ENCODE measurements around the gene GIT2.
"Not testable (repeated sequence)": the region's sequence is repeated elsewhere in the genome, so short reads cannot be mapped to it uniquely, and the experiment has no call there.

GIT2 gene

DNA sequence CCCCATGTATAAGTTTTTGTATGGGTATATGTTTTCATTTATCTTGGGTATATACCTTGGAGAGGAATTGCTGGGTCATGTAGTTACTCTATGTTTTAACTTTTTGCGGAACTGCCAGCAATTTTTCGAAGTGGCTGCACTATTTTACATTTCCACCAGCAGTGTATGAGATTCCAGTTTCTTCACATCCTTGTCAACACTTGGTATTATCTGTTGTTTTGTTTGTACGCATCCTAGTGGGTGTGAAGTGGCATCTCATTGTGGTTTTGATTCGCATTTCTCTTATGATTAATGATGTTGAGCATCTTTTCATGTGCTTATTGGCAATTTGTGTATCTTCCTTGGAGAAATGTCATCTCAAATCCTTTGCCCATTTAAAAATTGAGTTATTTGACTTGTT, 9.9 kb upstream of the GIT2 start:
- in situ Hi-C loops (cut with HindIII; ENCODE audit: low sequenced_read_pairs): no loop called here

DNA sequence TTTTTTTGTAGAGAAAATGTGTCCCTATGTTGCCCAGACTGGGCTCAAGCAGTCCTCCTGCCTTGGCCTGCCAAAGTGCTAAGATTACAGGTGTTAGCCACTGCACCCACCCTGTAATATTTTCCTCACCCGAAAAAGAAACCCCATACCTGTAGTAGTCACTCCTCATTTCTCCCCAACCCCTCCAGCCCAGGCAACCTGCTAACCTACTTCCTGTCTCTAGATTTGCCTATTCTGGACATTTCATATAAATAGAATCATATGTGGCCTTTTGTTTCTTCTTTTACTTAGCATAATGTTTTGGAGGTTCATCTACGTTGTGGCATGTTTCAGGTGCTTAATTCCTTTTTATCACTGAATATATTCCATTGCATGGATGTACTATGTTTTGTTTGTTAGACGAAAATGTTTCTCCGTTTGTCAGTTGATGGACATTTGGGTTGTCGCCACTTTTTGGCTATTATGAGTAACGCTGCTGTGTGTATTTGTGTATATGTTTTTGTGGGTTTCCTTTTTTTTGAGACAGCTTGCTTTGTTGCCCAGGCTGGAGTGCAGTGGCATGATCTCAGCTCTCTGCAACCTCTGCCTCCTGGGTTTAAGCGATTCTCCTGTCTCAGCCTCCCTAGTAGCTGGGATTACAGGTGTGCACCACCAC, 9.3 kb upstream of the GIT2 start:
- in situ Hi-C loops (cut with HindIII; ENCODE audit: low sequenced_read_pairs): no loop called here

DNA sequence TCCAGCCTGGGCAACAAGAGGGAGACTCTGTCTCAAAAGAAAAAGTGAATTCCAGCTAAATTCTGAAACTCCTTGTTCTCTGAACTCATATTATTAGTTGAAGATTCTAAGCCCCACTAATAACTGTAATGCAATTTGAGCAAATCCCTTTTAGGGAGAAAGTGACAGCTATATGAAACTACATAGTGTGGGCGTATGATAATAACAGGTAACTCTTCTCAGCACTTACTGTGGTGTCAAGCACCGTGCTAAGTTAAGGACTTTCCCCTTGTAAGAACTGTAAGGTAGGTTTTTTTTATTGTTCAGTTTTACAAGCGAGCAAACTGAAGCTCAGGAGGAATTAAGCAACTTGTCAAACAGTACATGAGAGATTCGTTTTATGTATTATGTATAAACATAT, 8.4 kb upstream of the GIT2 start:
- in situ Hi-C loops (cut with HindIII; ENCODE audit: low sequenced_read_pairs): no loop called here

DNA sequence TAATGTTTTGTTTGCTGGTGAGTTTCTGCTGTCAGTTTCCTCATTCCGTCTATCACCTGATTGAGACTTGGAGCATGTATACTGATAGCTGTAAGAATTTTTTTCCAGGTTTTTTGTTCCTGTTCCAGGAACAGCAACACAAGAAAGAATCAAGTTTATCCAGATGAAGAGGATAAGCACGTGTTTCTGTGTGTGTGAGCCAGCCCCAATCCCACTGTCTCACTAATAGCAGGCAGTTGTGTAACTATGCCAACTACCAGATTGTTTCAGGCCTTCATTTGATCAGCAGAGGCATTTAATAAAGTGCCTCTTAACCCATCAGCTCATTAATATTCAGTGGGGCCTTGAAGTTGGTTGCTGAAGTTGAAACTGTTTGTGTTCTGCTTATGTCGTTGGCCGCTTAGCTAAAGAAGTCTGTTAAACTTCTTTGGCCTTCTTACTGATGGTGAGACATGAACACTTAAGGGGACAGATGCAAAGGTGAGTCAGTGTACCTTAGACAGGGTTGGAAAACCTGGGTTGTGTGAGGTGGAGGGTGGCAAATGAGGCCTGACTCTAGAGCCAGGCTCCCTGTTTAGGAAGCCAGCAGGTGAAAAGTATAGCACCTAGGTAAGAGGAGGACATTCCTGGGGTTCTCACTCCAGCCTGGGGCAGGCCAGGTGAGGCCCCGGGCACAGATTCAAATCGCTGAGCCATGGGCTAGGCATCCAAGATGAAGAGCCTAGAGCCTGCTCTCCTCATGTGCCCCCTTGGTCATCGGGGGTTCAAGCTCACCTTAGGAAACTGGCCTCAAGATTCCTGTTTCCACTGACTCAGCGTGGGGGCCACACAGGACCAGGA, 6.7 kb upstream of the GIT2 start:
- in situ Hi-C loops (cut with HindIII; ENCODE audit: low sequenced_read_pairs): no loop called here

DNA sequence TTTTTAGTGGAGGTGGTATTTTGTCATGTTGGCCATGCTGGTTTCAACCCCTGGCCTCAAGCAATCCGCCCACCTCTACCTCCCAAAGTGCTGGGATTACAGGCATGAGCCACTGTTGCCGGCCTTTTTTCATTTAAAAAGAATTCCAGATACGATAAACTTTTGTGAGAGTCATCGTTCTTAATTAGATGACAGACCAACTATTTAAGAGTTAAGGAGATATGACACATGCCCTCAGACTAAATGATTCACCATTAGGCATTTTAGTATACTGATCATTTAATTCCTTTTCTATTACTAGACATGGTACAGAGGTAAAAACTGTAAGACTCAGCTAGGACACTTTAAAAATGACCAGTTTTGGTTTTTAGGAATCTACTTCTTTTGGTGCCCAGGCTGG, 5.4 kb upstream of the GIT2 start:
- in situ Hi-C loops (cut with HindIII; ENCODE audit: low sequenced_read_pairs): no loop called here

DNA sequence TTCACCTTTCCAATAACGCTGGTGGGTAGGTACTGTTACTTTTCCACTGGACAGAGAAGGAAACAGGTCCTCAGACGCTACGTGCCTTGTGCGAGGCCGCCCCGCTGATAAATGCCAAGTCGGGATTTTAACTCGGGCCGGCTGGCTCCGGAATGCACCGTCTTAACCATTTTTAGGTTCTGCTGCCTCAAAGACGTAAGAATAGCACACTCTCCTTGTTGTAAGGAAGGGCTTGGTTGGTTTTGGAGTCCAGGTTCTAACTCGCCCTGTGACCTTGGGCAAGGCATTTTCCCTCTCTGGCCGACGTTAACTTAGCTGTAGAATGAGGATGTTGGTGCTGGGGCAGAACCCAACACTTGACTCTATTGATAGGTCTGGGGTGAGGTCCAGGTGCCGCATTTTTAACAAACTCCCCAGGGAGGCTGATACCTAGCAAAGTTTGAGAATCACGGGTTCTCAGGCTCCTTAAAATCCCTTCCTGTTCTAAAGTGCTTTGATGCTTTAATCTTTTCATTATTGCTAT, 3.9 kb upstream of the GIT2 start:
- in situ Hi-C loops (cut with HindIII; ENCODE audit: low sequenced_read_pairs): loop anchor here (5.0 kb wide), 1 partner anchor 38 kb away; no protein-coding TSS in a partner anchor

DNA sequence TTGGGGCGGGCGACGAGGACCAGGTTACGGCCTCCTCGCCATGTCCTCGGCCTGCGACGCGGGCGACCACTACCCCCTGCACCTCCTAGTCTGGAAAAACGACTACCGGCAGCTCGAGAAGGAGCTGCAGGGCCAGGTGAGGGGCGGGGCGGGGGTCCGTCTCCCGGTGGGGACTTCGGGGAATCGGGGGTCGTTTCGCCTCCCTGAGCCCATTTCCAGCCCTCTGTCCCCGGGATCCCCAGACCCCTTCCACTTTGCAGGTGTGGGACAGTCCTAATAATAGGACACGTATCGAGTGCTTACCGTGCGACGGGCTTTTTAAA, 3.4 kb upstream of the GIT2 start:
- in situ Hi-C loops (cut with HindIII; ENCODE audit: low sequenced_read_pairs): loop anchor here (5.0 kb wide), 1 partner anchor 37 kb away; no protein-coding TSS in a partner anchor

DNA sequence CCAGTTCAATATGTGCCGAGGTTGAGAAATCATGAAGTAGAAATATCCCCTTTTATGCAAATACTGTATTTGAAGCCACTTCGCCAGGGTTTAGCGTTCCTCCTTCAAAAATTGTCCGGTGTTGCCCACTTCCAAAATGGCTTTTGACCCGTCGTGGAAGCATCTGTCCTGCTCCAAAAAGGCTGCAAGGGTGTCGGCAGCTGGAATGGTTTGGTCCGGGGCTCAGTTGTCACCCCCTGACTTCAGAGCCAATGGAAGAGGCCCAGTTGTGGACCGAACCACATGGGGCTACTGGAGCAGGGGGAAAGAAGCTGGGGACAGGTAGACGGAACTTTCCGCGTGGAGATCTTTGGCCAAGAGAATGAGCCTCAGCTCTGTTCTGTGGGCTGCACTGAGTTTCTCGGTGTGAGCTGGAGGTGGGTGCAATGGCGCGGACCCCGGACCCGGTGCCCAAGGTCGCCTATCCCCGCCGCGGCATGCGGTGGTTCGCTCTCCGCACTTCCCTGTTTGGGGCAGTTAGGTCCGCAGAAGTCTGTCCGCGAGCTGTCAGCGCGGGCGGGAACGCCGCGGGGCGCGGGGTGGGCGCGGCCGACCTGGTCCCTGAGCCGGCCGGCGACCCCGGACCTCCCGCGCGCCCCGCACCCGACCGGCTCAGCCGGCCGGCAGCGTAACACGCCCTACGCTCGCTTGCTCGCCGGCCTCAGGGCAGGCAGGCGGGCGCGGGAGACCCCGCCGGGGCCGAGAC, 2.9 kb upstream of the GIT2 start, which contains the start of gene ANKRD13A:
ANKRD13A (plus strand) TSS at position 527 of the 745 bp plus-strand sequence. CDS start 259 bp downstream, outside the sequence.
- in situ Hi-C loops (cut with HindIII; ENCODE audit: low sequenced_read_pairs): loop anchor here (5.0 kb wide), 1 partner anchor 37 kb away; no protein-coding TSS in a partner anchor

DNA sequence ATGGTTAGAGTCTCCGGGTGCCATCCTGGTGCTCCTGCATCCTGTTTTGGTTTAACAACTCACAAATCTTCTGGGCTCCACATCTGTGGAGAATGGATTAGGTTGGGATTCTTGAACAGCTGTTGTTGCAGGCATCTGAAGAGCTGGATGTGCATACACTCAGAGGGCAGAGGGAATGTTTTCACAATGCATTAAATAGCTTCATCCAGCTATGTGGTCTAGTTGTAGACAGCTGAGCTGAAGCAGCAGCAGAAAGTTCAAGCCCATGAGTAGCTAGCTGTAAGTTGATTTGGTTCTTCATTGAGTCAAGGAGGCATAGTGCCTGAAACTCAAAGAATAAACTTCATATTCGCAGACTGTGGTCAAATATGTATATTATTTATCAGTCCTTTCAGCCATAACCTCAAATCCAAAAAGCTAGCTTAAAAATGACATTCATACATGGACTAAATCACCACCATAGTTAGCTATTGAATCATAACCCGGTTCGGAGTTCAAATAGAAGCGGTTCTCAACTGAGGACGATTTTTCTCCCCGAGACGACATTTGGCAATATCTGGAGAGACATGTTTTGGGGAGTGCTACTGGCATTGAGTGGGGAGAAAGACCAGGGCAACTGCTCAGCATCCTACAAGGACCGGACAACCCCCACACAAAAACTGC, 2.2 kb upstream of the GIT2 start:
- in situ Hi-C loops (cut with HindIII; ENCODE audit: low sequenced_read_pairs): loop anchor here (5.0 kb wide), 1 partner anchor 36 kb away; no protein-coding TSS in a partner anchor

DNA sequence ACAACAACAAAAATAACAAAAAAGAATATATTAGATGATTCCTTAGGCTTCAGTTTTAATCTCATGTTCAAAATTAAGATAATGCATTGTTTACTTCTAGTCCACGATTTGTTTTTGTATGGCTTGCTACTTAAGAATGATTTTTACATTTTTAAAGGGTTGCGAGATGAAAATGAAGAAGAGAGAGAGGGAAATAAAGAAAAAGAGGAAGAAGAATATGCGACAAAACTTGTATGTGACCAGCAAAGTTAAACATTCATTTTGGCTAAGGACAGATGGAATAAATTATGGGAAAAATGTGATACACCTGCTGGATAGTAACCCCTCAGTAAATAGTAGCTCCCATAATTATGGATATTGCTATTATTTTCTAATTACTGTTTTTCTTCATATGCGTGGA, 1.2 kb upstream of the GIT2 start:
- in situ Hi-C loops (cut with HindIII; ENCODE audit: low sequenced_read_pairs): loop anchor here (5.0 kb wide), 1 partner anchor 35 kb away; no protein-coding TSS in a partner anchor

DNA sequence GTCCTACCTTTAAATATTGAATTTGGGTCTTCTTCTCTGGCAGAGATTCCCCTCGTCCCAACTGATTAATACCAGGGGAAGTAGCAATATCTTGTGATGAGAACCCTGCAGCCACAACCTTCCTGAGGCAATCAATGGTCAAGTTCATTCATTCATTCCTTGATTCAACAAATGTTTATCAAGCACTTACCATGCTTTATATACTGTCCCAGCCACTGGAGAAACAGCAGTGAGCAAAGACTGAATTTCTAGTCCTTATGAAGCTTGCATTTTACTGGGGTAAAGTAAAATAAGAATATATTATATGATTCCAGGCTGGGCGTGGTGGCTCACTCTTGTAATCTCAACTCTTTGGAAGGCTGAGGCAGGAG, 300 bp upstream of the GIT2 start:
- in situ Hi-C loops (cut with HindIII; ENCODE audit: low sequenced_read_pairs): loop anchor here (5.0 kb wide), 1 partner anchor 34 kb away; no protein-coding TSS in a partner anchor

DNA sequence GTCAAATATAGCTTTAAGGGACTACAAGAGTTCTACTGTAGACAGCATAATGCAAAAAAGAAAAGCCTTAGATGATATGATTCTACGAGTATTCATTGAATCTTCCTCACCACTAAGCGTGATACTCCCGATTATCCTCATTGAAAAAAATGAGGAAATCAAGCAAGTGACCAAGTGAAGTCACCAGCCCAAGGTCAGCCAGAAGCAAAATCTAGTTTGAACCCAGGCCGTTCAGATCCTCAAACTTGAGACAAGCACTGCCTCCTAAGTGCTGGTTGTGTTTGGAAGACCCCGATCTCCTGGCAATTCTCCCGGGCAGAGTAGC, 845 bp downstream of the GIT2 start:
- in situ Hi-C loops (cut with HindIII; ENCODE audit: low sequenced_read_pairs): loop anchor here (5.0 kb wide), 1 partner anchor 33 kb away; no protein-coding TSS in a partner anchor

DNA sequence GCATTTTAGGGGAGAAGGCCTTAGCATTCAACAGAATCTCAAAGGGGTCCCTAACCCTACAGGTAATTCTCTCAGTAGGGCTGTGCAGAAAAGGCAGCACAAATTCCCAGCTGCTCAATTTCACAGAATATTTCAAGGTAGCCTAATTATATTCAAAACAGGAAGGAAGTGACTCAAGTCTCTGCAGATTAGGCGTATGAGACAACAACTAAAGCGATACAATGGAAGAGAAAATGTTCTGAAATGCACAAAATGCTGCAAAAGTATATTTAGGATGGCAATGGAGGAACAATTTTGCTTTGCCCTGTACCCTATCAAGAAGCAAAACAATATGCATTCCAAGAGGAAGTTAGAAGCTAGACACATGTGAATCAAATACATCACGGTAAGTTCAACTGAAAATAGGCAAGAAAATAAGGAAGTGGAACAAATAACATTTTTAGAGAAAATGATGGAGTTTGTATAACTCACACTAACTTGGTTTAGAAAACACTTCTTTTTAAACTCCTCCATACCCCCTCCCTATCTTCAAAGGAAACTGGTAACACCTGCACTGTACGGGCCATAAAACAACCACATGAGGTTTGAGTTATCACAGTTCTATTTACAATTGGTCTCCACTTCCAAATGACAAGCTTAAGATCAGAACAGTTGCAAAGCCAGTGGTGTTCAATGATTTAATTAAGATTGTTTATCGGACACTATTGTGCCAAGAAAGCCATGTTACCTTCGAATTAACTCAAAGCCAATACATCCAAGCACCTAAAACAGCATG, 1.6 kb downstream of the GIT2 start:
- in situ Hi-C loops (cut with HindIII; ENCODE audit: low sequenced_read_pairs): loop anchor here (5.0 kb wide), 1 partner anchor 32 kb away; no protein-coding TSS in a partner anchor

DNA sequence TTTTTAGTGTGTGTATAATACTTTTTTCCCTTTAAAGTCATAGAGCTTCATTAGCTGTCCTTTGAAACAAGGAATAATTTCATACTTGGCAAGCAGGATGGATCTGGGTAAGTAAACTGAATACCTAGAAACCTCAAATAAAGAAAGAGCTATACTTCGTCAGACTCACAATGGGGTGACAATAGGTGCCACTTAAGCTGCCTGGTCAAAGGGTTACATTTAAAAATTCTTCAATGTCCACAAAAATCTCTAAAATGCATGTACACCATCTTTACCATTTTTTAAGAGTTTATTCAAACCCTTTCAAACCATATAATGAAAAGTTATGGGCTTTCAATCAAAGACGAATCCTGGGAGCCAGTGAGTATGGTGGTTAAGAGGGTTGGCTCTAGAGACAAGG, 3.1 kb downstream of the GIT2 start:
- in situ Hi-C loops (cut with HindIII; ENCODE audit: low sequenced_read_pairs): no loop called here

DNA sequence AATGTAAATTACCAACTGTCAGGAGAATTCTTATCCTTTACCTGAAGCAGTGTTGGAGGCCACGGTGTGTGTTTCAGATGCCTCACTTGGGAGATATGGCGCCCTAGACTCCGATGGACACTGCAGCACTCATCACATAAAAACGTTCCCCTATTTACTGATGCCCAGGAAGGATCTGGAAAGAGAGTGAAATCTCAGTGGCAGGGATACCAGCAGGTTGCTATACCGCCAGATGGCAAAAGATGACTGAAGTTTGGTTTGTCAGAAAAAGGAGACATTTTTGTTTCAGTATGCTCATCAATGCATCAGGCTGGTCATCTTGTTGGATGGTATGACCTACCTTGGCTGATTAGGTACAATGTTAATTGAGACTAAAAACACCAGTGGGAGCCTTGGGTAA, 4.6 kb downstream of the GIT2 start:
- in situ Hi-C loops (cut with HindIII; ENCODE audit: low sequenced_read_pairs): no loop called here

DNA sequence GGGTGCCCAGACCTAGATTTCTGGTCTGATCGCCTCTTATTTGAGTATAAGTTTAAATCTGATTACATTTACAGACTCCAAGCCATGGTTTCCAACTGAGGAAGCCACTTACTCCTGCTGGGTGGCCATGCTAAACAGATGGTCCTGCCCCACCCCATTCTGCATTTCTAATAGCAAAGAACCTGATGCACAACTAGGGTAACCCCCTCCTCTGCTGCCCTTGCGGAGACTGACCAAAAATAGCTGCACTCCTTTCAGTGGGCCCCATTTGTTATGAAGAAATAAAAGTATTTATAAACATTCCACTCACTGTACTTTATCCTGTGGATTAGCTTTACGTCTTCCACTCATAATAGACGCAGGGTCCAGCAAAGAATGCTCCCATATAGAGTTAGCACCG, 6.8 kb downstream of the GIT2 start:
- in situ Hi-C loops (cut with HindIII; ENCODE audit: low sequenced_read_pairs): no loop called here

DNA sequence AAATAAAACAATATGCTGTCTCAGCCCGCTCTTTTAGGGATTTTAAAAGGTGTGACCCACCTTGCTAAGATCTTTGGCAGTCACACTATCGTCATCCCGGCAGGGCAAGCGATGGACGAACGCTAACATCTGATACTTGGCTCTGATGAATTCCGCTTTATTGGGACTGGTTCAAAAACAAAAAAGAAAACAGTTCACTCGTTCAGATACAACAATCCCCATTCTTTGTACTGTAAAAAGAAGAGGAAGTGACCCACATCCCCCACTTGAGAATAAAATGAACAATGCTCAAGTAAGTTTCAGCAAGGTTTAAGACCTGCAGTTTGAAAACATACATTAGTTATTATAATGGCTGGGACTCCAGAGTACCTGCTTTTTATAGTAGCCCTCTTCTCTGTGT, 7.3 kb downstream of the GIT2 start:
- in situ Hi-C loops (cut with HindIII; ENCODE audit: low sequenced_read_pairs): no loop called here

DNA sequence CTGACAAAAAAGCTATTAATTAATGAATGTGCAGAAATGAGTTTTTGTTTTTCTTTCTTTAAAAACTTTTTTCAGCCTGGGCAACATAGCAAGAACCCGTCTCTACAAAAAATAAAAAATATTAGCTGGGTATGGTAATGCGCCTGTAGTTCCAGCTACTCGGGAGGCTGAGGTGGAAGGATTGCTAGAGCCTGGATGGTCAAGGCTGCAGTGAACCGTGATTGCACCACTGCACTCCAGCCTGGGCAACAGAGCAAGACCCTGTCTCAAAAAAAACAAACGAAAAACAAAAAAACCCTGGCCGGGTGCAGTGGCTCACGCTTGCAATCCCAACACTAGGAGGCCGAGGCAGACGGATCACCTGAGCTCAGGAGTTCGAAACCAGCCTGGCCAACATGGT, 7.9 kb downstream of the GIT2 start:
- in situ Hi-C loops (cut with HindIII; ENCODE audit: low sequenced_read_pairs): no loop called here

DNA sequence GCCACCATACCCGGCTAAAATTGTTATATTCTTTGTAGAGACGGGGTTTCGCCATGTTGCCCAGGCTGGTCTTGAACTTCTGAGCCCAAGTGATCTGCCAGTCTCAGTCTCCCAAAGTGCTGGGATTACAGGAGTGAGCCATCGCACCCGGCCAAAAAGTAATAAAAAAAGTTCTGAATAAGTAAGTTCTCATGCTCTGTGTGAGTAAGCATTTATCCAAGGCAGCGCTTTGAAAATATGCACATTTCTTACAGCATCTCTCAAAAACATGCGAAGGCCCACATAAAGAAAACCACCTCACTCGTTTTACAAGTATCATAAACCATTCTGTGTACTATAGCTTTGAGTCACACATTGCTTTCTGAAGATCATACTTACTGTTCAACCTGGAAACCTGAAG, 8.6 kb downstream of the GIT2 start:
- in situ Hi-C loops (cut with HindIII; ENCODE audit: low sequenced_read_pairs): no loop called here

DNA sequence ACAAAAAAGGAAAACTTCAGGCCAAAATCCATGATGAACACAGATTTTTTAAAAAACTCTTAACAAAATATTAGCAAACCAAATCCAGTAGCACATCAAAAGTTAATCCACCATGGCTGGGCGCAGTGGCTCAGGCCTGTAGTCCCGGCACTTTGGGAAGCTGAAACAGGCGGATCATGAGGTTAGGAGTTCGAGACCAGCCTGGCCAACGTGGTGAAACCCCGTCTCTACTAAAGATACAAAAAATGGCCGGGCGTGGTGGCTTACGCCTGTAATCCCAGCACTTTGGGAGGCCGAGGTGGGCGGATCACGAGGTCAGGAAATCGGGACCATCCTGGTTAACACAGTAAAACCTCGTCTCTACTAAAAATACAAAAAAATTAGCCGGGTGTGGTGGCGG, 9.9 kb downstream of the GIT2 start:
- in situ Hi-C loops (cut with HindIII; ENCODE audit: low sequenced_read_pairs): not testable (repeated sequence)
